HS-27A (cell line): Measurements from ENCODE around the gene SYT7.

Experiments used
- DNase-seq: peaks from one replicate; pipeline ENCODE4 v3.0.0-alpha.2; 2012; ENCODE audit warnings: low read depth, missing footprints

SYT7 gene

DNA sequence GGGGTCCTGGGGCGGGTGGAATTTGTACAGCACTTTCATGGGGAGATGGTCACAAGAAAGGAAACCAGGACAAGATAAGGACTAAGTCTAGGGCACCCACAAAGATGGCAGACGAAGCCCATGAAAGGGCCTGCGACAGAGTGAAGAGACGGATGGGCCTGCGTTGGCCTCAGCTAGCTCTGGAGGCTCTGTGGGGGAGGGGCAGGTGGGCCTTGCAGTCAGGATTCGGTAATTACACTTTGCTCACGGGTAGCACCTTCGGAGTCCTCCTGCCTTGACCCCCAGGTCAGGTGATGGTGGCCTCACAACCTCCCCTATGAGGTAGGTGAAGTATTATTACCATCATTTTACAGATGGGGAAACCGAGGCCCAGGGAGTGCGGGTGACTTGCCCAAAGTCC, 65.2 kb downstream of the SYT7 start:
- no peak for DNase-seq

DNA sequence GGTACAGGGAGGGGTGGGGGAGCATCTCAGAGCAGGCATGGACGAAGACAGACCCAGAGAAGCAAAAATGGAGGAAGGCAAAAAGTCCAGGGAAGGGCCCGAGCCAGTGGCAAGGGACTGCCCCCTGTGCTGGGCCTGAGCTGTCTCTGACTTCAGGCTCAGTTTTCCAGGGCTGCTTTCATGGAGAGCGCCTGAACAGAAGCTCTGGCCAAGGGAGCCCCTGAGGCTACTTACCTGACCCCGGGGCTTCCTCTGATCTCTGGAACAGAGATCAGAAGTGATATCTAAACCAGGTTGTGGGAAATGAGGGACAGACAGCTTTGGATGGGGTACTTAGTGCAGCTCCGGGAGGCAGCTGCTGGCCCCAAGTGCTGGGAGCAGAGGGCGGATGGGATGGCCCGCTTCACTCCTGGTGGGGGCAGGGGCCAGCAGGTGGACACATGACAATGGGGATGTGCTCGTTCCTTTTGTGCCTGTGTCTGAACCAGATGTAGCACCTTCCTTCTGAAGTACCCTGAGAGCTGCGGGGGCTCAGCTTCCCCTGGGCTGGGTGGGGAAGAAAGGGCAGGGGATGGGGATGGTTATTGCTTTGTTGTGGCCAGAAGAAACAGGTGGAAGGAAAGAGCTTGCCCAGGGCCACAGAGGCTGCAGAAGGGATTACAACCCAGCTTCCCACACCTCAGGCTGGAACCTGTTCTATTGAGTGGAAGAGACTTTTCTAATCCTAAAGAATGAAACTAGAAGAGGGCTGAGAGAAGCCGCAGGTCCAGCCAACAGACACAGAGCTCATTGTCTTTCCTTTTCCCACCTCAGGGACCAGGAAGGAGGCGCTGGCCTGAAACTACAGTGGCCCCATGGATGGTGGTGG, 66.6 kb downstream of the SYT7 start:
- no peak for DNase-seq

DNA sequence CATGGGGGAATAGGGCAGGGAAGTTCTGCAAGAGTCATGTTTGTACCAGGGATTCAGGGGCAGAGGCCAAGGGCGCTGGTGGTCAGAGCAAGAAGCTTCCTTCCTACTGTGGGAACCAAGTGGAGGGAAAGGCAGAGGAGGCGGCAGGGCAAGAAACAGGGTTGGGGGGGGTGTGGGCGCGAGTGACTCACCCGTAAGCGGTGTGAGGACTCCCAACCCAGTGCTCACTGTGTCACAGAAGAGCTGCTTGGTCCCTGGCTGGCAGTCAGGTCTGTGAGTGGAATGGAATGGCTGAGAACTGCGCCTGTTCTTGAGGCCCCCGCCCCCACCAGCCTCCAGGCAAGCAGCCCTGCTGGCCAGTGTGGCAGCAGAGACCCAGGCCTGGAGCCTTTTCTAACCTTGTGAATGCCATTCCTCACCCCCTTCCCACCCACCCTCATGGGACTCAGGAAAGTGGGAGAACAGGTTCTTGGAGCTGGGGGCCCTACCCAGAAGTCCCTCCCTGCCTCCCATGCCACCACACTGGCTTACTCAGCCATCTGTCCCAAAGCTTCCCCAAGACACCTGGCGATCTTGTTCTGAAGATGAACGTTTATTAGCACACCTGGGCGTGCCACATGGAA, 67.6 kb downstream of the SYT7 start:
- no peak for DNase-seq

DNA sequence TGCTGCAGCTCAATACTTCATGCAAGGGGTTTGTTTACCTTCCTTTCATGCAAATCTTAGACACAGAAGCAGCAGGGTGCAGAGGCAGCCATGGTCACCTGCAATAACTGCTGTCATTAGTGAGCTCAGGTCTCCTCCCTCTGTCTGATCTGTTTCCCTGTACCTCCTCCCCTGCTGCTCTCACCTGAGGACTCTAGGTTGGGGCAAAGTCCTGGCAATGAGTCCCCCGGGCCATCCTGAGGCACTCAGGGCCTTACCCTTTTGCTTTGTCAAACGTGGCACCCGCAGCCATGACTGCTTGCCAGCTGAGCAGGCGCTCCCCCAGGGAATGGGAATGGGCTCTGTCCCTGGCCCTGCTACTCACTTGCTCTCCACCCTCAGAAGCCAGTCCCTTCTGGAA, 68.4 kb downstream of the SYT7 start:
- DNase-seq, result no peak

DNA sequence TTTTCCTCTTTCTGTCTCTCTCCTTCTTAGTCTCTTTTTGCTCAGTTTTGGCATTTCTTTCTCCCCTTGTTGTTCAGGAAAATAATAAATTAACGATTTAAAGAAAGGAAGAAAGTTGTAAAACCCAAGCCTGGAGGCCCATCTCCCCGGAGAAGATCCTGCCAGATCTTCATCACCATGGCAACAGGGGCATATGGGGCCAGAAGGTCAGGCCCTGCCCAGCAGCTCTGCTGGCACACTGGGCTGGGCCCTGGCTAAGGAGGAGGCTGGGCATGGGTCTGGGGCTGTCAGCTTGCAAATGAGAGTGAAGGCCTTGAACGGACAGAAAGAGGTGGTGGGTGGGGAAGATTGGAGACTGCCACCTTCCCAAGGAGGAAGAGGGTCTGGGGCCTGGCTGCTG, 69.5 kb downstream of the SYT7 start:
- no peak for DNase-seq

DNA sequence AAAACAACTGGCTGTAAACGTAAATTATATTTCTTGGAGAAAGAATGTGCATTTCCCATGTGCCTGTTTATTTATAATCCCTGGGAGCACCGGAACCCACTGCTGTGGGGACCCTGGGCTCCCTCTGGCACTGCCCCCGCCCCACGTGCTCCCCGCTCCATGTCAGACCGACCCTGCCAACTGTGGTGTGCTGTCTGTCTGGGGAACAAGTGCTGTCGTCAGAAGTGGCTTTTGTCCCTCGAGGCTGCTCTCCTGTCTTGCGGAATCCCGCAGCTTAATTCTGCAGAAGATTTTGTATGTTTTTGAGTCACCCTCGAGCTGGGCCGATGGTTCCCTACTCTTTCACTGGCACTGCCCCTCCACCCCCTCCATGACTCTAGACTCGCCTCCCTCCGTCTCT, 69.9 kb downstream of the SYT7 start:
- no peak for DNase-seq

DNA sequence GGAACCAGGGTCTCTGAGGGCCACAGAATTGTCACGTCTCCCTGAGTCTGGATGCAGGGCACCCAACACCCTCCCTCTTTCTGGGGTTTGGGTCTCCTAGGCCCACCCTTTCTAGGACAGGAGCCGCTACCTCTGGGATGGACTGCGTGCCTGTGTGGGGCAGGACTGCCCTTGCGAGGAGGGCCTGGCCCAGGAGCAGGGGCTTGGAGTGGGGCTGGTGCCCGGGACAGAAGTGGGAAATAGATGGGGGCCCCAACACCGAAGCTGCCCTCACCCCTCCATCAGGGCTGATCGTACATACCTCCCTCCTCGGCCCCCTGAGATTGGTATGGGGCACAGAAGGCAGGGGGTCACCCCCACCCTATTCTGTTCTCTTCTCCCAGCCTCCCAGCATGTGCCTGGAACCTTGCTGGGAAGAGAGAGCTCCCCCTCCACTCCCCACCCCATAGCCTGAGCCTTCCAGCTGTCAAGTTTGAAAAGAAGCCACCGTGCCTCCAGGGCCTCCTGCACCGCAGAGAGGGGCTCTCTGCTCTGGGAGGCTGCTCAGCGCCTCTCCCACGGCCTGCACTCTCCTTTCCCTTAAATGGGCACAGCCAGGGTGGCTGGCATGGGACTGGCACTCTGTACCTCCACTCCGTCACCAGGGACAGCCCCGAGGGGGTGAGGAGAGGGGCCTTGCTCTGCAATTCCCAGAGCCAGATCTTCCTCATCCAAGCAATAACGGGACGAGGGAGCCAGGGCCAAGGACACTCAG, 70.5 kb downstream of the SYT7 start:
- no peak for DNase-seq

DNA sequence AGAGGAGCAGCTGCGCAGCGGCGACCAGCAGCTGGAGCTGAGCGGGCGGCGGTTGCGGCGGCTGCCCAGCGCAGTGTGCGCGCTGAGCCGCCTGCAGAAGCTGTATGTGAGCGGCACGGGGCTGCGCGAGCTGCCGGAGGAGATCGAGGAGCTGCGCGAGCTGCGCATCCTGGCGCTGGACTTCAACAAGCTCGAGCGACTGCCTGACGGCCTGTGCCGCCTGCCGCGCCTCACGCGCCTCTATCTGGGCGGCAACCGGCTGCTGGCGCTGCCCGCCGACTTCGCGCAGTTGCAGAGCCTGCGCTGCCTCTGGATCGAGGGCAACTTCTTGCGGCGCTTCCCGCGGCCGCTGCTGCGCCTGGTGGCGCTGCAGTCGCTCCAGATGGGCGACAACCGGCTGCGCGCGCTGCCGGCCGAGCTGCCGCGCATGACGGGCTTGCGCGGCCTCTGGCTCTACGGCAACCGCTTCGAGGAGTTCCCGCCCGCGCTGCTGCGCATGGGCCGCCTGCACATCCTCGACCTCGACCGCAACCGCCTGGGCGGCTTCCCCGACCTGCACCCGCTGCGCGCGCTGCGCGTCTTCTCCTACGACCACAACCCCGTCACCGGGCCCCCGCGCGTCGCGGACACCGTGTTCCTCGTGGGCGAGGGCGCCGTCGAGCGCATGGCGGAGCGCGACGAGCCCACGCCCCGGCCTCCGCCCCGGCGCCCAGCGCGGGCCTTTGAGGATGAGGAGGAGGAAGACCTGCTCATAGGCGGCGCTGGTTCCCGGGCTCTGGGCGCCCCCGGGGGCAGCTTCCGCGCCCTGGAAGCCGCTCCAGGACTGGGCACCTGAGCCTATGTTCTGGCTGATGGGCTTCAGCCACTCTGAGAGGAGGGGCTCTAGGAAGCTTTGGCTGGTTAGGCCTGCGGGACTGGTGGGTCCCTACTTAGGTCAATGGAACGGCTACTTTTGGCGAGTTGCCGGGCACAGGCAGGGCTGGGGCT, 71.5 kb downstream of the SYT7 start:
- DNase-seq, result no peak

DNA sequence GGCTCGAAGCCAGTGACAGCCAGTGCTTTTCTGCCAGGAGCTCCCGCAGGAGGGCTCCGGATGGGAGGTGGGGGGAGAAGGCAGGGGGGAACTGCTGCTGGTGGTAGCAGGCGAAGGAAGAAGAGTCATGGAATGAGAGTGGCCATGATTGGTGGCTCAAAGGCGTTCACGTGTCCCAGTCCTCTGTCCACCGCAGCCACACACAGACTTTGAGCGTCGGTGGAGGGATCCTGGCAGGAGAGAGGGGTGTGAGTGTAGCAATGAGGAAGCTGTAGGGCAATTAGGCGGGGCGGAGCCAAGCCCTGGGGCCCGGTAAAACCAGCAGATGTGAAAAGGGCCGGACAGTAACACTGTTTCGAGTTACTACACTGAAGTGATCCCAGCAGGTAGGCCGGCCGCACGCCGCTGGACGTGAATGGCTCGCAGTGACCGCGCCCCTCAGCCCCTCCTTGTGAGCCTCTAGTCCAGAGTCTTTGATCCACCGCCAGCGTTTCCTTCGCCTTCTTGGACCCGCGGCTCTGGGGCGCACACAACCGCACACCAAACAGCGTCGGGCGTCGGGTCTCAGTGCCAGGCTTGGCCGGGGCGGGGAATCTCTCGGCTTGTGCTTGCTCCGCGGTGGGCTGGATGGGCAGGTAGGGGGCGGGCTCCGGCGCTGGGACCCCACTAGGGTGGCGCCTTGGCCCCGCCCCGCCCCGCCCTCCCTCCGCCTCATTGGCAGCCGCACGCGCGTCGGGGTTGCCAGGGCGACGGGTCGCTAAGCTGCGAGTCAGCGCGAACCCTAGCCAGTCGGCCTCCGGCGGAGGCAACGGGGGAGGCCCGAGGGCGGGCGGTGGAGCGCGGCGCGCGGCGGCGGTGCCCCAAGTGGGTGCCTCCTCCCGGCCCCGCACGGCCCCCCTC, 72.7 kb downstream of the SYT7 start, which contains the start of gene LRRC10B:
LRRC10B (plus strand) TSS at position 788 of the 900 bp plus-strand sequence. CDS start 250 bp downstream, outside the sequence.
- DNase-seq, result no peak

DNA sequence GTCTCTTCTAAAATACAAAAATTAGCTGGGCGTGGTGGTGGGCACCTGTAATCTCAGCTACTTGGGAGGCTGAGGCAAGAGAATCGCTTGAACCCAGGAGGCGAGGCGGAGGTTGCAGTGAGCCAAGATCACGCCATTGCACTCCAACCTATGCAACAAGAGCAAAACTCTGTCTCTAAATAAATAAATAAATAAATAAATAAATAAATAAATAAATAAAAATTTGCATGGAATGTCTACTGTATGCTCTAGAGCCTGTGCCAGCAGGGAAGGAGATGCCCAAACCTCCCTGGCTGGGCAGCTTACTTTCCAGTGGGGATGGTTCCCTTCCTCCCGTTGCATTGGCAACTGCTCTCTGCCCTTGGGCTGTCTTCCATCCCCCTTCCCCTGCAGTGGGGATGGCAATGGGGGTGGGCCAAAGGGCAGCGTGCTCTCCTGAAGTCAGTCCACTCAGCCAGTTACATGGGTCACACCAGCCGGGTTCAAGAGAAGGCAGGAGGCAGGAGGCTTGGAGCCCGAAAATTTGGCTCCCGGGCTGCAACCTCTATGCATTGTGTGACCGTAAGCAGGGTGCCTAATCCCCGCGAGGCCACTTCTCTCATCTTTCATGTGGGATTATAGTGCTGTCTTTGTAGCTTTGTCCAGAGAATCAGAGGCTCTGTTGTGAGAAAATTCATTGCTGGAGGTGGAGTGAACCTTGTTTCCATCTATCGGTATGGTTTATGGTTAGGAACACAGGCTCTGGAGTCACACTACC, 73.7 kb downstream of the SYT7 start:
- DNase-seq, result no peak

DNA sequence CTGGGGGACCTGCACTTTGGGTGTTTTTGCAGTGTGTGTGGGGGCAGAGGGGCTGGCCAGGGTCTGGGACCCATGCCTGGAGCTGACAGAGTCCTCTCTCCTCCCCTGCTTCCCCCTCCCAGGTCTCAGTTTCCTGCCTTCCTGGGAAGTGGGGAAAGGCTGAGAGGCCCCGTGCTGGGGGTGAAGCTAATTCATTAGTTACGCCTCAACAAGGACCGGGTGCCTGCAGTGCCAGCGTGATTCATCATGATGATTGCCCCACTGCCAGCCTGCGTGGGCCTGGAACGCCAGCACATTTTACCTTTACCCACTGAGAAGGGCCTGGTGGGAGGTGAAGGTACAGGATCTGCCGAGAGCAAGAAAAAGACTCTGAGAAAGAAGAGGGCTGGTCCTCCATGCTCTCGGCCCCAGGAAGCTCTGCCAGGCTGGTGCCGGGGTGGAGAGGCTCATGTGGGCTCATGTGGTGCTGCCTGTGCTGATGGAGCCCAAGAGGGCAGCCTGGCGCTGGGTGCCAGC, 75.2 kb downstream of the SYT7 start:
- DNase-seq, result no peak

DNA sequence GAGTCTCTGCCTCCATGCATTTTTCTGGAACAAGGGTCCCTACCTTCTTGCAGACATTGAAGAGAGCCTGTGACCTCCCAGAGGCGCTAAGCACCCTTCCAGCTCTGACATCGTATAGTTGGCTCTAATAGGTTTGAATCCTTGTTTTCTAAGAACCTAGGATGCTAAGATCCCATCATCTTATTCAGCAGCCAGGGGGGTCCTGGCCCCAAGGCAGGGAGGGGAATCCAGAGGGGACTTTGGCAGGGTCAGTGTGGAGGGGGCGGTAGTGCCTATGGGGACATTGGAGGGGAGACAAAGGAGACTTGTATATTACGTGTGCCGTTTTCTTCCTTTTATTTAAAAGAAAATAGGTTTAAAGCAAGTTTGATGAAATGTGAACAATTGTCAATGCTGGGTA, 75.8 kb downstream of the SYT7 start:
- DNase-seq, result no peak

DNA sequence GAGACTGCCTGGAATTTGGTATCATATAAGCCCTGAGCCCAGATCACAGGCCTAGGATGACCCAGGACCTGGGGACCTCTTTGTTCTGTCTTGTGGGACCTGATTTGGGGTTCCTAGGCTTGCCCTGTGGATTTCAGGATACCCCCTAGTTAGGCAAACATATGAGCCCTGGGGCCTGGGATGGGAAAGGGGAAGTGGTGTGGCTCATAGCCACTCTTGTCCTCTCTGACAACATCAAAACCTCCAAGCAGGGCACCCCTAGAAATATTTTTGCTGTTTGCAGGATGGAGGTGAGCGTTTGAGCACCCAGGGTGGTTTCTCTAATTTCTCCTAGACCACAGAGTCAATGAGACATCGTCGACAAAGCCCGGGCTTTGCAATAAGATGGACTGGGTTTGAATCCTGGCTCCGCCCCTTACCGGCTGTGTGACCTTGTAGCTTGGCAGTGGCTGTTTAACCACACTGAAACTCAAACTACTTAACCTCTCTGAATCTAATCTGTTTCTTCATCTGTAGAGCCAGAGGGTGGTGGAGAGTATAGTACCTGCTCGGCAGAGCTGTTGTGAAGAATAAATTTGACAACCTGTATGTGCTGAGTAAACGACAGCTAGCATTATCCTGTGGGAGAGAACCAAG, 77.6 kb downstream of the SYT7 start:
- no peak for DNase-seq

DNA sequence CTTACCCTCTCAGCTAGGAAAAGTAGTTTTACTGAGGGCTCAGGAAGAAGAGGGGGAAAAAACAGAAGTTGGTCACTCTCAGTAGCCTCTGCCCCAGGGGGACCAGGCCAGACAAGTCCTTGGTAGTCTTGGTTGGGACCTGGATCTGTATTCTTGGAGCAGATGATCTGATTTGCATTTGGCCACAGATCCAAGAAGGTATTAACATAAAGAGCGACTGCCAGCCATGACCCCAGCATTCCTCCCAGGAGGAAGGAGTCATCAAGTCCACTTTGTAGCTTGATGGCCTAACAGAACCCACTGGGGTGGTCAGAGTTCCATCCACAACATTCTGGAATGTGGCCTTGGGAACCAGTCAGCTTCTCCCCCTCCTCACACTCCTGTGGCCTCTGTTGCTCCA, 78.4 kb downstream of the SYT7 start:
- DNase-seq, result no peak

DNA sequence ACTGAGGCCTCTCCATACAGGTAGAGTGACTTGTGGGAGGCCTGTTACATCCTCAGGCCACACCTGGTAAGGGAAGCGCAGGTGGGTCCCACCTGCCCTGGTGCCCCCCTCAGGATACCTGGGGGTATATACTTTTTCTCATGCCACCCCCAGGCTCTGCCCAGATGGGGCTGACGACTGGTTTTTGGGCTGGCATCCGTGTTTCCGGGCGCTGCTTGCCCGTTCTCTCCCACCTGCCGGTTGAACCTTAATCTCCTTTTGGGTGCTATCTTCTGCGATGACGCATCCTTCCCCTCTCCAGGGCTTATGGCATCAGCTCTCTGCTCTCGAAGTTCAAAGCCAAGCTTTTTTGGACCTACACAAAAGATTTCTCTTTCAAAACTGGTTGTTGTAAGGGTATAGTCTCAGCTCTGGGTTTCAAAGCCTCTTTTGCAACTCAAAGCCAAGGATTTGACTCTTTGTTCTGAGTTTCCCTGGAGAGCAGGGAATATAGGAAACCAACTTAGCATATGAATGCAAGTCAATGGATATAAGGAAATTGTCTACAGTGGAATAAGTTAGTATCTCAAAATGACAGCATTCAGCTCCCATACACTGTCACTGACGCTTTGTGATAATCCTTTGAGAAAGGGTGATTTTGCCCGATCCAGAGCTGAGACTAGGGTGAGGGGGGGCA, 80.9 kb downstream of the SYT7 start:
- no peak for DNase-seq

DNA sequence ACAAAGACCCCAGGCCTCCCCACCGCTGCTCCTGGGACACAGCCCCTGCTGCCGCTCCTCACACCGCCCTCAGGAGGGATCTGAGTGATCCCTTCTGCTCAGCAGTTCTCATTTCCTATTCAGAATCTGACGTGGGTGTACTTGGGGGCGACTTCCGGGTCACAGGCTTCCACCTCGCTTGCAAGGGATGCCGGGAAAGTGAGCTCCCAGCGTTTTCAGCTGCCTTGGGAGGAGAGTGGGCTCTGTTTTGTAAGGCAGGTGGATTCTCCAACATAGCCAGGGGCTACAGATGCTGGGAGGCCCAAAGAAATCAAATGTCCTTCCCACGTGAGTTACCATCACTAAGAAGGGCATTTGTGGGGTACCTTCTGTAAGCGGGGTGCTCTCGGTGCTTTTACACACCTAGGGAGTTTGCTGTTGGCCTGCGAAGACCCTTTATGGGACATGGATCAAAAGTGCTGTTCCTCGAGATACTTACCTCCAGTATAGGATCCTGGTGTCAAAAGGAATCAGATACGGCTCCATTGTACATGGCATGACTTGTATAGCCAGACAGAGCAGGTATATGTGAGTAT, 82.0 kb downstream of the SYT7 start:
- no peak for DNase-seq

DNA sequence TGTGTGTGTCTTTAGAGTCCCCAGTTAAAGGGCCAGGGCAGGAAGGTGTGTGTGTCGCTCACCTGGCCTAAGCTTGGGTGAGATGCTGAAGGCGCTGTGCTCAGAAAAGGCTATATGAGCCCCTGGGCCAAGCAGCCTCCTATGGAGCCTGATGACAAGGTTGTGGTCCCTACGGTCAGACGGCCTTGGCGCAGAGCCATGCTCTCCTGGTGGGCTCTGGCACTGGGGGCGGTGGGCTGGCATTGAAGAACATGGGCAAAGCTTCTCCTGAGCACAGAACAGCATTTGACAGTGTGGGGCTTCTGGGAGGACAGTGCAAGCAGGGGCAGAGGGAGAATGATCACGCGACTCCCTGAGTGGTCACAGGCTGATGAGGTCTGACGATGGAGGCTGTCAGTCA, 83.0 kb downstream of the SYT7 start:
- DNase-seq, result no peak

DNA sequence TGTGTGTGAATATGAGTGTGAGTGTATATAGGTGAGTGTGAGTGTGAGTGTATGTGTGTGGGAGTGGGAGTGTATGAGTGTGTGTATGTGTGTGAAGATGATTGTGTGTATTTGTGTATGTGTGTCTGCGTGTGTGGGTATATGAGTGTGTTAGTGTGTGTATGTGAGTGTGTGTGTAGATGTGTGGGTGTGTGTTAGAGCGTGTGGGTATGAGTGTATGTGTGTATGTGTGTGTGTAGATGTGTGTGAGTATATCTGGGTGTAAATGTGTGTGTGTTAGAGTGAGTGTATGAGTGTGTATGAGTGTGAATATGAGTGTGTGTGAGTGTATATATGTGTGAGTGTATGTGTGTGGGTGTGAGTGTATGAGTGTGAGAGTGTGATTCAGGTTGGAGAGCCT, 83.4 kb downstream of the SYT7 start:
- no peak for DNase-seq
